T-cell (primary cell): ENCODE data around the gene GSAP. TPM values are rescaled to one million over a fixed set of nuclear protein-coding genes. Genes with fewer than 3 reads are reported as not detected.

ENCODE experiments used
- ATAC-seq, 4 experiments: fragments of 200-7000 bp in 3 of 4; fragments of 150-1000 bp in 1 of 4; cut with Tn5 transposase; replicated peaks in 1 of 4; 1 replicate in 3 of 4; 2 replicates in 1 of 4; pipeline ENCODE4 v1.10.0; 2021; ENCODE audit warnings: moderate library complexity in 3 of 4, mild to moderate bottlenecking in 2 of 4, moderate number of reproducible peaks in 1 of 4
- CTCF ChIA-PET, 2 donors: fragments of 300-600 bp; sonication (Branson Sonifier 250); formaldehyde crosslinking; loops; one replicate each; lab custom pipeline; 2022; ENCODE audit warnings: antibody characterized with exemption in 2 of 2; lab: Charles Lee
- POLR2A ChIA-PET, 2 donors: fragments of 300-600 bp; sonication (Branson Sonifier 250); formaldehyde crosslinking; loops; one replicate each; lab custom pipeline; 2022; ENCODE audit warnings: antibody characterized with exemption in 2 of 2; lab: Charles Lee
- DNase-seq, 35 experiments: peaks; one replicate each; pipeline versions ENCODE4 v3.0.0 to v3.0.0-alpha.2; 2013 to 2023
- H3K27ac ChIP-seq: one replicate; pipeline ENCODE4 v1.5.1; 2013; ENCODE audit warnings: low read length
- H3K27me3 ChIP-seq, 2 experiments: replicated peaks in 1 of 2; 1 replicate in 1 of 2; 2 replicates in 1 of 2; pipeline versions ENCODE4 v1.6.1 to v1.7.0; 2013; ENCODE audit warnings: low read length in 1 of 2, mixed read lengths in 1 of 2; ENCODE audit not compliant: control insufficient read depth in 2 of 2, insufficient read depth in 2 of 2; ENCODE audit errors: extremely low read depth in 1 of 2
- H3K36me3 ChIP-seq, 2 donors: 1 replicate in 1 of 2; 2 replicates in 1 of 2; pipeline versions ENCODE4 v1.6.1 to v1.7.0; 2013; ENCODE audit warnings: low read length in 1 of 2; ENCODE audit not compliant: control insufficient read depth in 2 of 2, insufficient read depth in 1 of 2; ENCODE audit errors: extremely low read depth in 1 of 2
- H3K4me1 ChIP-seq, 2 experiments: 1 replicate in 1 of 2; 2 replicates in 1 of 2; pipeline versions ENCODE4 v1.6.1 to v1.7.0; 2013; ENCODE audit warnings: low read length in 2 of 2, mixed read lengths in 1 of 2; ENCODE audit not compliant: insufficient read depth in 2 of 2, control insufficient read depth in 1 of 2; ENCODE audit errors: extremely low read depth in 1 of 2
- H3K4me3 ChIP-seq, 2 donors: 1 replicate in 1 of 2; 2 replicates in 1 of 2; pipeline versions ENCODE4 v1.5.1 to v1.7.0; 2013; ENCODE audit warnings: mild to moderate bottlenecking in 2 of 2, low read length in 1 of 2, moderate library complexity in 1 of 2; ENCODE audit not compliant: control insufficient read depth in 1 of 2; ENCODE audit errors: extremely low read depth in 1 of 2
- H3K9me3 ChIP-seq: 2 replicates; pipeline ENCODE4 v1.7.0; 2013
- H3K27ac Mint-ChIP-seq, 2 donors: one replicate each; pipeline ENCODE4 v1.8.0; 2020 to 2021; ENCODE audit warnings: mild to moderate bottlenecking in 2 of 2, mixed read lengths in 2 of 2
- H3K27me3 Mint-ChIP-seq, 2 donors: one replicate each; pipeline ENCODE4 v1.8.0; 2021 to 2022; ENCODE audit warnings: mixed read lengths in 2 of 2
- H3K36me3 Mint-ChIP-seq: one replicate; pipeline ENCODE4 v1.8.0; 2021; ENCODE audit warnings: mixed read lengths
- H3K4me1 Mint-ChIP-seq, 3 donors: one replicate each; pipeline ENCODE4 v1.8.0; 2020 to 2022; ENCODE audit warnings: mixed read lengths in 3 of 3, mild to moderate bottlenecking in 1 of 3
- H3K4me3 Mint-ChIP-seq, 3 donors: one replicate each; pipeline ENCODE4 v1.8.0; 2020 to 2022; ENCODE audit warnings: mild to moderate bottlenecking in 3 of 3, mixed read lengths in 3 of 3, moderate library complexity in 3 of 3
- H3K9me3 Mint-ChIP-seq, 3 donors: one replicate each; pipeline ENCODE4 v1.8.0; 2020 to 2022; ENCODE audit warnings: mixed read lengths in 3 of 3
- WGBS: methylation state at CpG from one replicate; pipeline ENCODE4 v1.1.5; 2013; ENCODE audit warnings: missing lambda C conversion rate; ENCODE audit not compliant: insufficient coverage; 5-methylcytosine and 5-hydroxymethylcytosine counted together
- total RNA-seq, 35 experiments: library from RNA in 6 of 35; stranded (reverse) in 6 of 35; fragments of 120-200 nt in 1 of 35; gene quantifications; one replicate each; pipeline versions ENCODE4 v1.2.1 to v1.2.4 and lab custom pipeline; 2013 to 2026

The GSAP gene
- total RNA-seq, 5 donors from 2014 or later (not counting 1 experiment from before 2014, with no cell fraction given) = 17.7 to 40.0 (median 25.7) TPM

DNA sequence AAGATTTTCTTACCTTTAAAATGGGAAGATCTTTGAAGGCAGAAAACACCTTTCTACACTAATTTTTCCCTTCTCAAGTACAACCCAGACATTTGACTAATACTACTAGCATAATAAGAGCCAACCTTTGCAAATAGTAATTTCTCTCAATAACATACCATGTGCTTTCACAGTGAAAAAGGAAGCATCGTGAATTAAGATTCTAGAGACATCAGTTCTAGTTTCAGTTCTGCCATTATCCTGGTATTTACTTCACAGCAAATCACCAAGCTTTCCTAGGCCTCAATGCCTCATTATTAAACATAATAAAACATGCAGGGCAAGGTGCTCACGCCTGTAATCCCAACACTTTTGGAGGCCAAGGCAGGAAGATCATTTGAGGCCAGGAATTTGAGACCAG, 24.9 kb downstream of the GSAP start:
- Mint-ChIP-seq H3K27ac (no peak overlapping the region), H3K4me3 (no peak overlapping the region), H3K4me1 (peaks cover 12 to 22% (median 21%) of the 10 kb centered on the region in 3 donors), H3K9me3 (no peaks in the 10 kb centered on the region), H3K36me3 (peaks cover 65% of the 10 kb centered on the region), H3K27me3 (no peaks in the 10 kb centered on the region)
- Histone ChIP-seq H3K9me3 (no peaks in the 10 kb centered on the region), H3K27me3 (no peaks in the 10 kb centered on the region), H3K27ac (no peak overlapping the region), H3K4me1 (peaks cover 0 to 5% of the 10 kb centered on the region in 2 experiments), H3K4me3 (no peak overlapping the region), H3K36me3 (peaks cover 0 to under 1% of the 10 kb centered on the region in 2 donors)
- ChIA-PET CTCF (interaction anchor here in 1 of 2 donors (0.6 kb wide), 1 partner anchor 504 kb away, joined by 3 read pairs; no protein-coding TSS in a partner anchor), POLR2A (interaction anchor here in 1 of 2 donors (0.6 kb wide), 1 partner anchor 240 kb away, joined by 4 read pairs; no protein-coding TSS in a partner anchor)
- DNase-seq (no peak), ATAC-seq (no peak)
- 50% methylated on average over 1 of the region's 2 CpGs for WGBS

GRCh38 chr7:77388055-77388641, 28.0 kb downstream of the GSAP start:
- ATAC-seq (no peak), DNase-seq (no peak)
- Mint-ChIP-seq H3K27ac (no peak overlapping the region), H3K4me1 (peaks cover 3 to 12% (median 8%) of the 10 kb centered on the region in 3 donors), H3K9me3 (no peaks in the 10 kb centered on the region), H3K36me3 (peaks cover 63% of the 10 kb centered on the region), H3K27me3 (no peaks in the 10 kb centered on the region), H3K4me3 (no peak overlapping the region)
- Histone ChIP-seq H3K36me3 (peaks cover 4% of the 10 kb centered on the region in 2 donors), H3K4me1 (peaks cover 0 to under 1% of the 10 kb centered on the region in 2 experiments), H3K4me3 (no peak overlapping the region), H3K27ac (no peak overlapping the region), H3K27me3 (no peaks in the 10 kb centered on the region), H3K9me3 (no peaks in the 10 kb centered on the region)
- POLR2A ChIA-PET = no interaction called here
- CTCF ChIA-PET = no interaction called here
- 100% methylated on average over 1 of the region's 5 CpGs for WGBS

GRCh38 chr7:77386165-77386822, 29.9 kb downstream of the GSAP start:
- ATAC-seq (no peak), DNase-seq (no peak)
- Mint-ChIP-seq H3K27ac (no peak overlapping the region), H3K4me1 (peaks cover 0 to 4% (median 0%) of the 10 kb centered on the region in 3 donors), H3K9me3 (no peaks in the 10 kb centered on the region), H3K4me3 (no peak overlapping the region), H3K36me3 (peaks cover 69% of the 10 kb centered on the region), H3K27me3 (no peaks in the 10 kb centered on the region)
- H3K4me1 ChIP-seq = no peaks in the 10 kb centered on the region
- CTCF ChIA-PET = no interaction called here
- no peak overlapping the region for H3K4me3 ChIP-seq
- POLR2A ChIA-PET = interaction anchor here in 1 of 2 donors (0.7 kb wide), 1 partner anchor 32 kb away, joined by 4 read pairs; no protein-coding TSS in a partner anchor
- H3K36me3 ChIP-seq = peaks cover 4 to 12% of the 10 kb centered on the region in 2 donors
- H3K27ac ChIP-seq = no peak overlapping the region
- 91% methylated on average over 4 of the region's 7 CpGs for WGBS
- H3K9me3 ChIP-seq = no peaks in the 10 kb centered on the region
- no peaks in the 10 kb centered on the region for H3K27me3 ChIP-seq

DNA sequence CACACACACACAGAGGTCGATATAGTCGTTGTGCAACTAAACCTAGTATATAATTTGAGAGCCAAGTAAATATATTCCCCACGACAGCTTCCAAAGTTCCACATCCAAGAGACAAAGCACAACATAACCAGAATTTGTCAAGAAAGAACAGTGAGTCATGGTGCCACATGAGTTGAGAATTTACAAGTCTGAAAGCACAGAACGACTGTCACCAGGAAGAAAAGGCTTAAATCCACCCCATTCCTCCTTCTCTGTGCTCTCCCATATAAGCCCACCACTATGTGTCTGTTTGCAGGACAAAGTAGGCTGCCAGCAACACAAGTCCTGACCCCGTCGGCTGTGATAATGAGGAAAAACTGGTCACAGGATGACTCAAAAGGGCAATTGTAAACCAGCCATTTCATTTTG, 32.8 kb downstream of the GSAP start:
- H3K9me3 Mint-ChIP-seq = no peaks in the 10 kb centered on the region
- ATAC-seq = no peak
- no peak overlapping the region for H3K4me3 Mint-ChIP-seq
- peaks cover 78% of the 10 kb centered on the region for H3K36me3 Mint-ChIP-seq
- Histone ChIP-seq H3K36me3 (peaks cover 4 to 18% of the 10 kb centered on the region in 2 donors), H3K27ac (no peak overlapping the region), H3K4me1 (no peaks in the 10 kb centered on the region), H3K27me3 (no peaks in the 10 kb centered on the region), H3K9me3 (no peaks in the 10 kb centered on the region), H3K4me3 (no peak overlapping the region)
- peaks cover 0 to 1% (median 0%) of the 10 kb centered on the region in 3 donors for H3K4me1 Mint-ChIP-seq
- 80% methylated on average over 1 of the region's 6 CpGs for WGBS
- no peak overlapping the region for H3K27ac Mint-ChIP-seq
- ChIA-PET POLR2A (no interaction called here), CTCF (no interaction called here)
- DNase-seq = no peak
- no peaks in the 10 kb centered on the region for H3K27me3 Mint-ChIP-seq

- H3K9me3 Mint-ChIP-seq = no peaks in the 10 kb centered on the region
- Histone ChIP-seq H3K27ac (no peak overlapping the region), H3K9me3 (no peaks in the 10 kb centered on the region), H3K27me3 (no peaks in the 10 kb centered on the region), H3K4me1 (no peaks in the 10 kb centered on the region), H3K4me3 (no peak overlapping the region), H3K36me3 (peaks cover 4 to 22% of the 10 kb centered on the region in 2 donors)
- DNase-seq (no peak), ATAC-seq (no peak)
- no peak overlapping the region for H3K27ac Mint-ChIP-seq
- H3K27me3 Mint-ChIP-seq = no peaks in the 10 kb centered on the region
- POLR2A ChIA-PET = no interaction called here
- CTCF ChIA-PET = no interaction called here
- H3K4me3 Mint-ChIP-seq = no peak overlapping the region
- no peaks in the 10 kb centered on the region for H3K4me1 Mint-ChIP-seq
- H3K36me3 Mint-ChIP-seq = peaks cover 76% of the 10 kb centered on the region
Observed at GRCh38 chr7:77382532-77382931, 33.6 kb downstream of the GSAP start.

DNA sequence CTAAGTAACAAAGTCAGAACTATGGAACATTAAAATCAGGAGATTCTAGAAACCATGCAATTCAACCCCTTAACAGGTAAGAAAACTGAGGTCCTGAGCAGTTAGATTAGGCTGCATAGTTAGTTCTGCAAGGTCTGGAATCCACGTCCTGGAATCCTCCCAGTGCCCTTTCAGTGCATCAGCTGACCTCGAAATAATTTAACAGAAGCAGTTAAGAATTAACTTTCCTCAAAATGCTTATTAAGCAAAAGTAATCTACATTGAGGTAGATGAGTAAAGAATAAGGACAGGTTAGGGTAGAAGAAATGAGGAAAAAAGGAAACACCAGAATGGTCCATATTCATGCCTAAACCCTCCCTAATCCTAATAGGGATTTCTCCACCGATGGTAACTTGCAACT, 37.6 kb downstream of the GSAP start:
- H3K4me3 Mint-ChIP-seq = no peak overlapping the region
- WGBS = no CpG with 5 or more reads among the region's 3 CpGs

More for the DNA sequence above, 37.6 kb downstream of the GSAP start:
- no peaks in the 10 kb centered on the region for H3K4me1 ChIP-seq
- no peaks in the 10 kb centered on the region for H3K9me3 ChIP-seq
- DNase-seq (no peak), ATAC-seq (no peak)
- H3K36me3 Mint-ChIP-seq = peaks cover 68% of the 10 kb centered on the region
- no peaks in the 10 kb centered on the region for H3K4me1 Mint-ChIP-seq
- H3K27ac Mint-ChIP-seq = no peak overlapping the region
- no peaks in the 10 kb centered on the region for H3K9me3 Mint-ChIP-seq
- no peaks in the 10 kb centered on the region for H3K27me3 ChIP-seq
- no peaks in the 10 kb centered on the region for H3K27me3 Mint-ChIP-seq
- H3K36me3 ChIP-seq = peaks cover 0 to 31% of the 10 kb centered on the region in 2 donors
- H3K4me3 ChIP-seq = no peak overlapping the region
- ChIA-PET POLR2A (no interaction called here), CTCF (no interaction called here)
- no peak overlapping the region for H3K27ac ChIP-seq
